Testis (tissue), 3 donors: Measurements from ENCODE around the gene CA5A. TPM values are rescaled to one million over a fixed set of nuclear protein-coding genes. Genes with fewer than 3 reads are reported as not detected.

ENCODE experiments used
- DNase-seq: peaks from one replicate; pipeline ENCODE4 v3.0.0-alpha.2; 2019
- H3K27ac ChIP-seq, 2 donors: fragments of 200-600 bp; sonication (generic); one replicate each; pipeline ENCODE4 v1.5.1; 2019
- H3K27me3 ChIP-seq: fragments of 200-600 bp; sonication (generic); one replicate; pipeline ENCODE4 v1.5.1; 2019
- H3K36me3 ChIP-seq: fragments of 200-600 bp; sonication (generic); one replicate; pipeline ENCODE4 v1.5.1; 2017; ENCODE audit warnings: low read depth; ENCODE audit errors: missing control alignments
- H3K4me1 ChIP-seq: fragments of 200-600 bp; sonication (generic); one replicate; pipeline ENCODE4 v1.5.1; 2019
- H3K4me3 ChIP-seq, 2 donors: fragments of 200-600 bp; sonication (generic); one replicate each; pipeline ENCODE4 v1.5.1; 2017 to 2019
- H3K9me3 ChIP-seq: fragments of 200-600 bp; sonication (generic); one replicate; pipeline ENCODE4 v1.5.1; 2017
- CTCF ChIP-seq, 3 experiments: fragments of 450-650 bp in 2 of 3; fragments of 200-600 bp in 1 of 3; sonication (generic) in 1 of 3; IDR thresholded peaks; one replicate each; pipeline ENCODE4 v1.5.1; 2016 to 2019; ENCODE audit warnings: antibody characterized with exemption in 3 of 3, mild to moderate bottlenecking in 2 of 3, moderate library complexity in 1 of 3
- POLR2A ChIP-seq: fragments of 450-650 bp; IDR thresholded peaks from one replicate; pipeline ENCODE4 v1.6.1; 2017; ENCODE audit warnings: antibody characterized with exemption, mild to moderate bottlenecking, moderate library complexity
- WGBS, 2 donors: methylation state at CpG; one replicate each; pipeline ENCODE4 v1.1.5; 2018; 5-methylcytosine and 5-hydroxymethylcytosine counted together
- intact Hi-C: fragments of 100-400 bp; cut with DNase I; formaldehyde crosslinking; loops from one replicate; pipeline ENCODE4 v1.15.1; 2023; ENCODE audit warnings: low total_unique reads
- polyA plus RNA-seq: library from polyadenylated mRNA; stranded (reverse); fragments of 350-450 nt; fragmentation: Illumina TruSeq; extraction: RNeasy Lipid Tissue Mini Kit (QIAGEN cat#74804); gene quantifications from one replicate; pipeline ENCODE4 v1.2.3, GENCODE V29; 2014; ENCODE audit warnings: low read depth, low replicate concordance; ENCODE audit not compliant: insufficient read depth
- total RNA-seq, 2 donors: library from RNA; depleted of rRNA; stranded (reverse); fragments of >200 nt; gene quantifications; one replicate each; pipeline ENCODE4 v1.2.3, GENCODE V29; 2016

CA5A gene
- total and polyA plus RNA-seq, 3 donors from 2014 or later, result not detected

DNA sequence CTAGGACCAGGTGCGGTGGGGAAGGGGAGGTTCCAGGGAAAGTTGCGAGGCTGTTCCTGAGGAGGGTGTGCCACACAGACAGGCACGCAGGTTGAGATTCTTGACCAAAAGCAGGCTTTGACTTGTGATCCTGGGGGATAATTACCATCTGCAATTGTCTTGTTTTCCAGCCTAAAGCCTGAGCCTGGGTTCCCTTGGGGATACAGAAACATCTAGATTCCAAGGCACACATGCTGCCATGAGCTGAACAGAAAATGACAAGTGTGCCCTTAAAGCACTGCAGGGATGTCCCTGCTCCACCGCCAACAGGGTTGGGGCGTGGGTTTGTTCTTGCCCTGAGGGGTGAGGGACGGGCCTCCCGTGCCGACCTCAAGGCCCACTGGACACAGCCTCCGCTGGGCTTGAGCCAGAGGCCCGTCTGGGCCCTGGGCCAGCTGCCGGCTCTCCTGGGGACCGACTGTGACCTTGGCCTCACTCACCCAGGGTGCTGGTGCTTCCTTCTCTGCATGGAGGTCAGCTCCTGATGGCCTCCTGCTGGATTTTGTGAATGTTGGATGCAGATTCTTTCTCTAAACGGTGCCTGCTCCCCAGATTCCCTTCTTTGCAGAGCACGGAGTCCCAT lies 14.0 kb downstream of the CA5A start:
- no peak overlapping the region for H3K27ac ChIP-seq
- intact Hi-C loops, result no loop called here
- 49 to 62% methylated on average over 8 to 14 of the region's 14 CpGs for WGBS, 2 donors
- no peaks in the 10 kb centered on the region for H3K27me3 ChIP-seq
- peak; percentile 74 for DNase-seq
- no peaks in the 10 kb centered on the region for H3K9me3 ChIP-seq
- H3K36me3 ChIP-seq, result no peaks in the 10 kb centered on the region
- no peak overlapping the region for H3K4me3 ChIP-seq
- peaks cover 34% of the 10 kb centered on the region for H3K4me1 ChIP-seq
- TF ChIP-seq CTCF (IDR thresholded peaks at IDR 0.05) (no peak), POLR2A (no peak)

GRCh38 chr16:87921236-87921773 lies 15.0 kb downstream of the CA5A start:
- no peaks in the 10 kb centered on the region for H3K27me3 ChIP-seq
- H3K4me1 ChIP-seq, result peaks cover 34% of the 10 kb centered on the region
- WGBS, 2 donors, result 44 to 58% methylated on average over 6 to 13 of the region's 13 CpGs

DNA sequence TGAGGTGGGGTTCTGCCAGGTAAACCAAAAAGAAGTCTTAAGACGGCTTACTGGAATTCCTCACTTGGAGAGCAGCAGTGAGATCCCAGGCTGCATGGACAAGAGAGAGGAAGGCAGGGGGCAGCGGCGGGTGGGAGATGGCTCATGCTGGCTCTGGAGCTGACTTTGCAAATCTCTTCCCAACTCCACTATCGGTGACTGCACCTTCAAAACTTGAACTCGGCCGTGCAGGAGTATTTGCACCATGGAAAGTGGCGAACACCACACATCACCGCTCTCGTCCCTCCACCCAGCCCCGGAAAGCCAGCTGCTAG lies 16.7 kb downstream of the CA5A start:
- TF ChIP-seq POLR2A (no peak), CTCF (IDR thresholded peaks at IDR 0.05) (no peak)
- whole genome bisulfite sequencing, 2 donors, result 84 to 91% methylated on average over 7 to 10 of the region's 10 CpGs
- Histone ChIP-seq H3K27ac (no peak overlapping the region), H3K4me1 (peaks cover 34% of the 10 kb centered on the region), H3K4me3 (no peak overlapping the region), H3K36me3 (no peaks in the 10 kb centered on the region), H3K9me3 (no peaks in the 10 kb centered on the region), H3K27me3 (no peaks in the 10 kb centered on the region)
- intact Hi-C loops, result no loop called here
- DNase-seq, result no peak

More at GRCh38 chr16:87921236-87921773, 15.0 kb downstream of the CA5A start:
- H3K27ac ChIP-seq, result no peak overlapping the region
- no peak overlapping the region for H3K4me3 ChIP-seq
- H3K9me3 ChIP-seq, result no peaks in the 10 kb centered on the region
- H3K36me3 ChIP-seq, result no peaks in the 10 kb centered on the region
- peak; percentile 73 for DNase-seq
- TF ChIP-seq POLR2A (no peak), CTCF (IDR thresholded peaks at IDR 0.05) (no peak)
- intact Hi-C loops, result no loop called here

GRCh38 chr16:87918866-87919680 lies 17.3 kb downstream of the CA5A start:
- no peaks in the 10 kb centered on the region for H3K27me3 ChIP-seq
- peaks cover 34% of the 10 kb centered on the region for H3K4me1 ChIP-seq
- H3K27ac ChIP-seq, result peak overlapping the region; percentile 59 to 68
- peak; percentile 60 for DNase-seq
- H3K9me3 ChIP-seq, result no peaks in the 10 kb centered on the region
- no peaks in the 10 kb centered on the region for H3K36me3 ChIP-seq
- intact Hi-C loops, result no loop called here
- H3K4me3 ChIP-seq, result no peak overlapping the region
- WGBS, 2 donors, result 48 to 54% methylated on average over 14 to 37 of the region's 37 CpGs
- TF ChIP-seq POLR2A (no peak), CTCF (IDR thresholded peaks at IDR 0.05) (no peak)
